Heart right ventricle (tissue), 16 donors: ENCODE results near the gene ZBTB7C. TPM values are rescaled to one million over a fixed set of nuclear protein-coding genes. Genes with fewer than 3 reads are reported as not detected.

Experiments
- ATAC-seq, 8 donors: fragments of 200-7000 bp; cut with Tn5 transposase; one replicate each; pipeline ENCODE4 v1.9.1; 2020; ENCODE audit warnings: mild to moderate bottlenecking in 8 of 8, moderate library complexity in 8 of 8, moderate number of reproducible peaks in 1 of 8
- DNase-seq, 2 donors: peaks; one replicate each; pipeline ENCODE4 v3.0.0-alpha.2; 2020
- H3K27ac ChIP-seq, 10 donors: fragments of 200-600 bp; sonication (generic) in 2 of 10; one replicate each; pipeline versions ENCODE4 v1.5.0 to v1.8.0; 2020 to 2022; ENCODE audit warnings: mild to moderate bottlenecking in 3 of 10
- H3K27me3 ChIP-seq, 7 donors: fragments of 200-600 bp; one replicate each; pipeline ENCODE4 v1.8.0; 2021 to 2022; ENCODE audit warnings: mild to moderate bottlenecking in 2 of 7
- H3K36me3 ChIP-seq, 9 donors: fragments of 200-600 bp; sonication (generic) in 1 of 9; one replicate each; pipeline versions ENCODE4 v1.5.0 to v1.8.0; 2020 to 2022; ENCODE audit warnings: mild to moderate bottlenecking in 2 of 9
- H3K4me1 ChIP-seq, 9 donors: fragments of 200-600 bp; sonication (generic) in 1 of 9; one replicate each; pipeline versions ENCODE4 v1.5.0 to v1.8.0; 2020 to 2022; ENCODE audit warnings: mild to moderate bottlenecking in 4 of 9
- H3K4me3 ChIP-seq, 10 donors: fragments of 200-600 bp; sonication (generic) in 2 of 10; one replicate each; pipeline versions ENCODE4 v1.5.0 to v1.8.0; 2020 to 2022; ENCODE audit warnings: mild to moderate bottlenecking in 7 of 10, moderate library complexity in 2 of 10
- H3K9me3 ChIP-seq, 11 donors: fragments of 200-600 bp in 10 of 11; sonication (generic) in 2 of 11; one replicate each; pipeline versions ENCODE4 v1.5.0 to v1.8.0; 2013 to 2022; ENCODE audit warnings: mild to moderate bottlenecking in 2 of 11, control low read depth in 1 of 11, moderate library complexity in 1 of 11
- CTCF ChIP-seq, 9 donors: fragments of 200-600 bp; sonication (generic) in 2 of 9; IDR thresholded peaks; one replicate each; pipeline versions ENCODE4 v1.5.0 to v1.8.0; 2021 to 2022; ENCODE audit warnings: antibody characterized with exemption in 9 of 9, mild to moderate bottlenecking in 5 of 9, moderate library complexity in 1 of 9
- WGBS, 2 donors: extraction: QIAGEN DNeasy Blood & Tissue Kit; methylation state at CpG; one replicate each; pipeline ENCODE4 v1.1.7; 2013; ENCODE audit warnings: inconsistent platforms in 1 of 2; 5-methylcytosine and 5-hydroxymethylcytosine counted together
- intact Hi-C, 10 donors: fragments of 100-400 bp; cut with DNase I; formaldehyde crosslinking; loops; one replicate each; pipeline versions ENCODE4 v1.11.1 to v1.14.2; 2022
- polyA plus RNA-seq, 2 donors: library from polyadenylated mRNA; stranded (reverse); fragments of 200-250 nt; gene quantifications; one replicate each; pipeline ENCODE4 v1.2.3, GENCODE V29; 2013
- total RNA-seq, 10 donors: library from RNA; stranded (reverse); fragmentation: NEBNext Ultra II Directional in 3 of 10; extraction: Animal tissue kit (Norgen Biotek cat#: 25700) in 3 of 10; gene quantifications; one replicate each; pipeline versions ENCODE4 v1.2.1 to v1.2.4, GENCODE V29; 2021 to 2023
- donor health status: Arrhythmogenic right ventricular cardiomyopathy.
- donor health status: ischemic (EF 13 %, LVEDD 7.1; RV severe dilation, severe dysfunction).
- donor health status: healthy with polysubstance abuse.
- donor health status: DM: no; HTN: yes; CAD: no.
- donor health status: DM: no; HTN: no; CAD: no.
- donor health status: ischemic (EF 25% LVEDD 6.9; RV normal size, moderate dysfunction).
- donor health status: ischemic (EF 25% LVEDD 5.7; RV mildly dilated, moderate dysfunction).
- donor health status: healthy.
- donor health status: DM: yes; HTN: yes; CAD: no.
- donor health status: Ischemic cardiomyopathy.
- donor health status: ischemic (EF 35%, LVEDD 5.7; RV mildly dilated, moderate dysfunction).
- donor health status: nonischemic (EF 11% LVEDD 7.7; RV severe dilation, severe dysfunction).
- donor health status: DM: yes; HTN: yes; CAD: no.
- donor health status: PGD.
- donor health status: ischemic (EF 29% LVEDD 5.4; RV normal size, mild dysfunction).
- donor health status: nonischemic (EF 23%, LVEDD 6.1; RV moderate dilation, normal function).

Gene ZBTB7C
- total and polyA plus RNA-seq, 12 donors: 0.49 to 6.3 (median 1.5) TPM

DNA sequence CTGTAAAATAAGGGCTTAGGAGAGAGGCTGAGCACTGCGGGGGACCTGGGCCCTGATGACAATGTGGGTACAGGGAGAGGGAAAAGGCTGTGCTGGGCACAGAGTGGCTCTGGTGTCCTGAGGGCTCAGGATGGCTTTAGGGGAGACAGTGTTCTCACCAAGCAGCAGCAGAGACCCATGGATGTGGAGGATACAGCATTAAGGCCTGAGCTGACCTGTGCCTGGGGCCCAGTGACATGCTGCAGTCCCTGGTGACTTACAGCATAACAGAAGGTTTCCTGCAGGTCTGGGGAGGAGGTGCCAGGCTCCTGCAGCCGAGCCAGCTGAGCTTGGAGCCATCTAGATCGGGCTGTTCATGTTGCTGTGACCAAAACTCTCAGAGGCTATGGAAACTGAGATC, 287.4 kb downstream of the ZBTB7C start:
- WGBS, 2 donors: 78 to 87% methylated on average over 3 of the region's 3 CpGs
- H3K4me1 ChIP-seq: no peaks in the 10 kb centered on the region
- intact Hi-C loops: loop anchor here in 1 of 10 donors (10.0 kb wide), 1 partner anchor 53 kb away; no protein-coding TSS in a partner anchor
- no peaks in the 10 kb centered on the region for H3K9me3 ChIP-seq
- TF ChIP-seq CTCF (IDR thresholded peaks at IDR 0.05): no peak
- H3K4me3 ChIP-seq: no peak overlapping the region
- H3K27me3 ChIP-seq: peaks cover 0 to 4% (median 0%) of the 10 kb centered on the region in 7 donors
- DNase-seq (no peak), ATAC-seq (no peak)
- H3K27ac ChIP-seq: no peak overlapping the region
- H3K36me3 ChIP-seq: no peaks in the 10 kb centered on the region

DNA sequence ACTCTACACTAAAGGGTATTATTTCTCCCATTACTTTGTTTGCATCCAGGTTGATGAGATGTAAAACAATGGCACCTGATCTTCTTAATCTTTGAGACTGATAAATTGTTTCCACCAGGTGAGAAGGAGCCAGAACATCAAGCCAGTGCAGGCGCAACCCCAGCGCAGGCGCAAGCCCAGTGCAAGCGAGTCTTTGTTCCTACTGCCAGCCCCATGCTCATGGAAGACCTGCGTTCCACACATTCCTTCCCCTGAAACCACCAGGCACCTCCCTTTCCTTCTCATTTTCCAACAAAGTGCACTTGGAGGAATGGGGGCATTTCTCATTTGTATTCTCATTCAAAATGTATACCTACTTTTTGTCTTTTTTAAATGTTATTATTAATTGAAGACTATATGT, 290.0 kb downstream of the ZBTB7C start:
- Histone ChIP-seq H3K27me3 (peaks cover 0 to 3% (median 0%) of the 10 kb centered on the region in 7 donors), H3K4me3 (no peak overlapping the region), H3K27ac (no peak overlapping the region), H3K9me3 (no peaks in the 10 kb centered on the region), H3K36me3 (no peaks in the 10 kb centered on the region), H3K4me1 (no peaks in the 10 kb centered on the region)
- ATAC-seq (no peak), DNase-seq (no peak)
- no peak for TF ChIP-seq CTCF (IDR thresholded peaks at IDR 0.05)
- intact Hi-C loops: no loop called here
- 89 to 95% methylated on average over 5 of the region's 5 CpGs for WGBS, 2 donors

DNA sequence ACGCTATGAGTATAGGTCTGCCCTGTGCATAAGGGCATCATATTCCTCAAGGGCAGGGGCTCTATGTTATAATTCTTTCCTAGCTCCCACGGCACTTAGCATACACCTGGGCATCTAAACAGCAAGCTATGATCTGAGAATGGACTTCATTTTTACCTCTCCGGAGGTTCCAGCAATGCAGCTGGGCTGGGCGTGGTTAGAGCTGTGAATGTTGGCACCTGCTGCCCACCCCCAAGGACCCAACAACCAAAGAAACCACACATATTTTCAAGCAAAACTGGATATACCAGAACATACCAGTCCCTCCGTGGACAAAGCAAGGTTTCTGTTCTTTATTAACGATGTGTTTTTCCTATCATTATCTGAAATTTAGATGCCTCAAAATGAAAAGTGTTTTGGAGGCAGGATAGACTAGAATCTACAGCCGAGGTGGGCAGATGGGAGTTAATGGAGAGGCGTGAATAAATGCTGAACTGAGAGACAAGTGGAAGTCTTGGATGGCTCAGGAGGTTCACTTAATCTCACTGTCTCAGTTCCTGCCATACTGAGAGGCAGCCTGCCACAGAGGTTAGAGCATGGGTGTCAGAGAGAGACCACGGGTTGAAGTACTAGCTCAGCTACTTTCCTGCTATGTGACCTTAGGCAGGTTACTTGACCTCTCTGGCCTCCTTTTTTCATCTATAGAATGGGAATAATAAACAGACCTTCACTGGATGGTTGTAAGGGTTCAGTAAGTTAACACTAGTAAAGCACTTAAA, 292.1 kb downstream of the ZBTB7C start:
- Histone ChIP-seq H3K27me3 (no peaks in the 10 kb centered on the region), H3K4me3 (no peak overlapping the region), H3K36me3 (no peaks in the 10 kb centered on the region), H3K27ac (no peak overlapping the region), H3K9me3 (no peaks in the 10 kb centered on the region), H3K4me1 (no peaks in the 10 kb centered on the region)
- TF ChIP-seq CTCF (IDR thresholded peaks at IDR 0.05): no peak
- WGBS, 2 donors: 88 to 89% methylated on average over 9 of the region's 9 CpGs
- intact Hi-C loops: no loop called here
- ATAC-seq: no peak
- DNase-seq: no peak

DNA sequence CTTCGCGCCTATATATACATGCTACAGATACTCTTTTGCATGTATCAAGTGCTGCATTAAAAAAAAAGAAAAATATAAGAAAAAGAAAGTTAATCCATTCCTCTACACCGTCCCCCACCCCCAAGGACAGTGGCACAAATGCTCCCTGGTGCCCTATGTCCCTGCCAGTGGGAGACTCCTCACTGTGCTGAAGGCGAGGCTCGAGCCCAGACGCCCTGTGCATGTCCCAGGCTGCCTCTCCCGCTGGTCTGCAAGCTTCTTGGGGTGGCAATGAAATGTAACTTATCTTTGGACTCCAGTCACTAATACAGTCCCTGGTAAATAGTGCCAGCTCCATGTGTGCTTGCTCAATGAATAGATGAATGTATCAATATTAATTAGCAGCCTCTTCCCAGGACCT, 293.2 kb downstream of the ZBTB7C start:
- ATAC-seq (no peak), DNase-seq (no peak)
- 91 to 94% methylated on average over 7 of the region's 7 CpGs for WGBS, 2 donors
- Histone ChIP-seq H3K9me3 (no peaks in the 10 kb centered on the region), H3K27ac (no peak overlapping the region), H3K36me3 (no peaks in the 10 kb centered on the region), H3K27me3 (no peaks in the 10 kb centered on the region), H3K4me1 (no peaks in the 10 kb centered on the region), H3K4me3 (no peak overlapping the region)
- TF ChIP-seq CTCF (IDR thresholded peaks at IDR 0.05): no peak
- intact Hi-C loops: no loop called here
